GM12878 (cell line): ENCODE results near the gene FCRL6.

Experiments
- ESRRA ChIP-seq: IDR thresholded peaks from 2 replicates; pipeline ENCODE4 v1.6.1; 2012; ENCODE audit warnings: mild to moderate bottlenecking, low read length, improper control_type of control experiment
- TF ChIP-seq, protein P1 (sequence below): IDR thresholded peaks from 2 replicates; pipeline ENCODE4 v1.6.1; 2012; ENCODE audit warnings: improper control_type of control experiment, low read depth, low read length; ENCODE audit not compliant: insufficient replicate concordance
- TF ChIP-seq, protein P2 (sequence below), 3 experiments: IDR thresholded peaks in 2 of 3; conservative IDR thresholded peaks in 1 of 3; 2 replicates each; pipeline ENCODE4 v1.5.1; 2011; ENCODE audit warnings: low read depth in 3 of 3, low read length in 3 of 3, mild to moderate bottlenecking in 3 of 3, control low read depth in 2 of 3, moderate library complexity in 2 of 3, inconsistent platforms in 1 of 3, mixed read lengths in 1 of 3; ENCODE audit not compliant: control insufficient read depth in 2 of 3, insufficient read depth in 1 of 3; ENCODE audit errors: extremely low read depth in 1 of 3

DNA sequence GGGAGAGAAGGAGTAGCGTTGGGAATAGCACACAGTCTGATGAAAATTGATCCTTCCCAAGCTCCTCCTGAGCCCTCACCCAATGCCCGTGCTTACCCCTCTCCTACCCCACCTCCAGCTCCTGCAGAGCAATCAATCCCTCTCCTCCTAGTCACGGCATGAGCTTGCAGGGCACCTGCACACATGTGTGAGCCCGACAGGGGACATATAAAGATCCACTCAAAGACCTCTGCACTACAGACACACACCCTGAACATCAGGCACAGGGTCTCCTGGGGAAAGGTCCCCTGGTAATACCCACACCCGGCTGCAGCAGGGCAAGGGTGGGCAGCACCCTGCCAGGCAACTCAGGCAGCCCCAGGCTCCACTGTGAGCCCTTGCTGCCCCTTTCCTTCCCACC is 59.9 kb downstream of the FCRL6 start:
- TF ChIP-seq, protein P1, sequence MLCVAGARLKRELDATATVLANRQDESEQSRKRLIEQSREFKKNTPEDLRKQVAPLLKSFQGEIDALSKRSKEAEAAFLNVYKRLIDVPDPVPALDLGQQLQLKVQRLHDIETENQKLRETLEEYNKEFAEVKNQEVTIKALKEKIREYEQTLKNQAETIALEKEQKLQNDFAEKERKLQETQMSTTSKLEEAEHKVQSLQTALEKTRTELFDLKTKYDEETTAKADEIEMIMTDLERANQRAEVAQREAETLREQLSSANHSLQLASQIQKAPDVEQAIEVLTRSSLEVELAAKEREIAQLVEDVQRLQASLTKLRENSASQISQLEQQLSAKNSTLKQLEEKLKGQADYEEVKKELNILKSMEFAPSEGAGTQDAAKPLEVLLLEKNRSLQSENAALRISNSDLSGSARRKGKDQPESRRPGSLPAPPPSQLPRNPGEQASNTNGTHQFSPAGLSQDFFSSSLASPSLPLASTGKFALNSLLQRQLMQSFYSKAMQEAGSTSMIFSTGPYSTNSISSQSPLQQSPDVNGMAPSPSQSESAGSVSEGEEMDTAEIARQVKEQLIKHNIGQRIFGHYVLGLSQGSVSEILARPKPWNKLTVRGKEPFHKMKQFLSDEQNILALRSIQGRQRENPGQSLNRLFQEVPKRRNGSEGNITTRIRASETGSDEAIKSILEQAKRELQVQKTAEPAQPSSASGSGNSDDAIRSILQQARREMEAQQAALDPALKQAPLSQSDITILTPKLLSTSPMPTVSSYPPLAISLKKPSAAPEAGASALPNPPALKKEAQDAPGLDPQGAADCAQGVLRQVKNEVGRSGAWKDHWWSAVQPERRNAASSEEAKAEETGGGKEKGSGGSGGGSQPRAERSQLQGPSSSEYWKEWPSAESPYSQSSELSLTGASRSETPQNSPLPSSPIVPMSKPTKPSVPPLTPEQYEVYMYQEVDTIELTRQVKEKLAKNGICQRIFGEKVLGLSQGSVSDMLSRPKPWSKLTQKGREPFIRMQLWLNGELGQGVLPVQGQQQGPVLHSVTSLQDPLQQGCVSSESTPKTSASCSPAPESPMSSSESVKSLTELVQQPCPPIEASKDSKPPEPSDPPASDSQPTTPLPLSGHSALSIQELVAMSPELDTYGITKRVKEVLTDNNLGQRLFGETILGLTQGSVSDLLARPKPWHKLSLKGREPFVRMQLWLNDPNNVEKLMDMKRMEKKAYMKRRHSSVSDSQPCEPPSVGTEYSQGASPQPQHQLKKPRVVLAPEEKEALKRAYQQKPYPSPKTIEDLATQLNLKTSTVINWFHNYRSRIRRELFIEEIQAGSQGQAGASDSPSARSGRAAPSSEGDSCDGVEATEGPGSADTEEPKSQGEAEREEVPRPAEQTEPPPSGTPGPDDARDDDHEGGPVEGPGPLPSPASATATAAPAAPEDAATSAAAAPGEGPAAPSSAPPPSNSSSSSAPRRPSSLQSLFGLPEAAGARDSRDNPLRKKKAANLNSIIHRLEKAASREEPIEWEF = no peak
- TF ChIP-seq ESRRA = no peak
- TF ChIP-seq, protein P2, sequence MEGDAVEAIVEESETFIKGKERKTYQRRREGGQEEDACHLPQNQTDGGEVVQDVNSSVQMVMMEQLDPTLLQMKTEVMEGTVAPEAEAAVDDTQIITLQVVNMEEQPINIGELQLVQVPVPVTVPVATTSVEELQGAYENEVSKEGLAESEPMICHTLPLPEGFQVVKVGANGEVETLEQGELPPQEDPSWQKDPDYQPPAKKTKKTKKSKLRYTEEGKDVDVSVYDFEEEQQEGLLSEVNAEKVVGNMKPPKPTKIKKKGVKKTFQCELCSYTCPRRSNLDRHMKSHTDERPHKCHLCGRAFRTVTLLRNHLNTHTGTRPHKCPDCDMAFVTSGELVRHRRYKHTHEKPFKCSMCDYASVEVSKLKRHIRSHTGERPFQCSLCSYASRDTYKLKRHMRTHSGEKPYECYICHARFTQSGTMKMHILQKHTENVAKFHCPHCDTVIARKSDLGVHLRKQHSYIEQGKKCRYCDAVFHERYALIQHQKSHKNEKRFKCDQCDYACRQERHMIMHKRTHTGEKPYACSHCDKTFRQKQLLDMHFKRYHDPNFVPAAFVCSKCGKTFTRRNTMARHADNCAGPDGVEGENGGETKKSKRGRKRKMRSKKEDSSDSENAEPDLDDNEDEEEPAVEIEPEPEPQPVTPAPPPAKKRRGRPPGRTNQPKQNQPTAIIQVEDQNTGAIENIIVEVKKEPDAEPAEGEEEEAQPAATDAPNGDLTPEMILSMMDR (IDR thresholded peaks at IDR 0.05 in 2 of 3, conservative IDR thresholded peaks at IDR 0.05 in 1 of 3; ENCODE audit: control insufficient read depth in 2 of 3, extremely low read depth in 1 of 3, insufficient read depth in 1 of 3, low read depth in 3 of 3, low read length in 3 of 3) = no peak
